GM18511 (cell line): ENCODE measurements around the gene DTNA.

ENCODE experiments used
- ATAC-seq: cut with Tn5 transposase; IDR thresholded peaks from one replicate; pipeline ENCODE4 v1.9.1; 2021; ENCODE audit warnings: mild to moderate bottlenecking, moderate library complexity; ENCODE audit not compliant: unreplicated experiment

Gene DTNA

GRCh38 chr18:34805103-34805877 lies 95.2 kb downstream of the DTNA start:
- ATAC-seq = no peak

- no peak for ATAC-seq
These were observed 95.8 kb downstream of the DTNA start for GRCh38 chr18:34805878-34806351.

GRCh38 chr18:34806527-34806926 lies 96.4 kb downstream of the DTNA start:
- no peak for ATAC-seq

- no peak for ATAC-seq
These were observed 97.2 kb downstream of the DTNA start for GRCh38 chr18:34807106-34807796.

- no peak for ATAC-seq
These were observed 98.3 kb downstream of the DTNA start for GRCh38 chr18:34808389-34808788.

- ATAC-seq = no peak
These were observed 99.5 kb downstream of the DTNA start for GRCh38 chr18:34809451-34810072.

GRCh38 chr18:34816183-34816582 lies 106.1 kb downstream of the DTNA start:
- no peak for ATAC-seq

- ATAC-seq = no peak
These were observed 107.5 kb downstream of the DTNA start for GRCh38 chr18:34817636-34818035.

GRCh38 chr18:34818064-34818463 lies 108.0 kb downstream of the DTNA start:
- no peak for ATAC-seq

- ATAC-seq = no peak
These were observed 110.4 kb downstream of the DTNA start for GRCh38 chr18:34820360-34821065.

GRCh38 chr18:34821669-34822210 lies 111.6 kb downstream of the DTNA start:
- ATAC-seq = no peak

GRCh38 chr18:34828093-34828492 lies 118.0 kb downstream of the DTNA start:
- ATAC-seq = no peak

- ATAC-seq = no peak
These were observed 124.8 kb downstream of the DTNA start for GRCh38 chr18:34834897-34835296.

- ATAC-seq = no peak
These were observed 125.4 kb downstream of the DTNA start for GRCh38 chr18:34835466-34835865.

- ATAC-seq = no peak
These were observed 127.7 kb downstream of the DTNA start for GRCh38 chr18:34837769-34838272.

GRCh38 chr18:34838669-34839068 lies 128.6 kb downstream of the DTNA start:
- ATAC-seq = no peak

GRCh38 chr18:34840256-34840826 lies 130.2 kb downstream of the DTNA start:
- no peak for ATAC-seq

- ATAC-seq = no peak
These were observed 131.8 kb downstream of the DTNA start for GRCh38 chr18:34841891-34842290.

- ATAC-seq = no peak
These were observed 134.0 kb downstream of the DTNA start for GRCh38 chr18:34844072-34844471.

- no peak for ATAC-seq
These were observed 134.8 kb downstream of the DTNA start for GRCh38 chr18:34844732-34845459.
